Measurements from ENCODE around the gene MAP4K1.
"Not testable (repeated sequence)": the region's sequence is repeated elsewhere in the genome, so short reads cannot be mapped to it uniquely, and the experiment has no call there.

The MAP4K1 gene

GRCh38 chr19:38650911-38651584, 33.3 kb upstream of the MAP4K1 start:
- DNase-seq: no peak

DNA sequence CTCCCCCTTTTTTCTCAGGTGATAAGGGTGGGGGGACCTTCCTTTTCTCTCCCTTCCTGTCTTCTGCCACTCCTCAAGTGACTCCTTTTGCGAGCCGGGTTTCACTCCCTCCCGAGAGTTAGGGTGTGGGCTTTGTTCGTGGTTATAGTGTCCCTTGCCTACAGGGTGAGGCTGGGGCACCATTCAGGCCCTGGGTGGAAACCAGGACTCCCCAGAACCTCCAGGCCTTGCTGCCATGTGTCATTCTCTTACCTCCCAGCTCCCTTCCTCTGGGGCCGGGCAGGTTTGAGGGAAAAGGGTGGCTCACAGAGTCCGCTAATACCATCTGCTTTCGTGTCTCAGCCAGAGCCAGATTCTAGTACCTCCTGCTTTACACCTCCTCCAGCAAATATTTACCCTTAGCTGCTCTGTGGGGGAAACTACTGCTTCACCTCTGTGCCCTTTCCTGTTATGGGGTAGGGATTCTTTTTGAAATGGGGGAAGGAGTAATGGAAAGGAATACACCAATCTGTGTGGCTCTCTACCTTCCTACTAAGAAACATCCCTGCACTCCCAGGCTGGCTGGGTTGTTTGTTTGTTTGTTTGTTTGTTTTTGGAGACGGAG, 32.5 kb upstream of the MAP4K1 start:
- no peak for DNase-seq

GRCh38 chr19:38649305-38650171, 31.8 kb upstream of the MAP4K1 start:
- no peak for DNase-seq

DNA sequence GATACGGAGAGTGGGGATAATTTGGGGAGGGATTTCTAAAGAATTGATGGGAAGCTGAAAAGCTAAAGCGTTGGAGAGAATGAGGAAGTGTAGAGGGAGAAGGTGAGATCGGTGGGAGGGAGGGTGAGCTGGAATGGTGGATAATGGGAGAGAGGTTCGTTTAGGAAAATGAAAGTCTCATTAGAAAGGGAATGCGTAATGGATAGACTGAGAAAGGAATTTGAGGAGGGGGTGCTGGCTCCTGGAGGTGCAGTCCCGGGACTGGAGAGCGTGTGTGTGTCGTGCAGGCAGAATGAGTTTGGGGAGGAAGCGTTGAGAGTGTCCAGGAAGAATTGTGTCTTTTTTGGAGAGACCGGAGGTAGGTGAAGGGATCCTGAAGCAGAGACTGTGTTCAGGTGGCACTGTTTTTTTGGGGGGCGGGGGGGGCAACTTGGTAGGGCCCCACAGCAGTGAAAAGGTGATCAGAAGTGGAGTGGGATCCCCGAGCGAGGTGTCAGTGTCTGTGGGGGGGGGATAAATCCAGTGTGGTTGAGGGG, 31.1 kb upstream of the MAP4K1 start:
- DNase-seq: no peak

- DNase-seq: no peak
These were observed 30.4 kb upstream of the MAP4K1 start for GRCh38 chr19:38647966-38648768.

DNA sequence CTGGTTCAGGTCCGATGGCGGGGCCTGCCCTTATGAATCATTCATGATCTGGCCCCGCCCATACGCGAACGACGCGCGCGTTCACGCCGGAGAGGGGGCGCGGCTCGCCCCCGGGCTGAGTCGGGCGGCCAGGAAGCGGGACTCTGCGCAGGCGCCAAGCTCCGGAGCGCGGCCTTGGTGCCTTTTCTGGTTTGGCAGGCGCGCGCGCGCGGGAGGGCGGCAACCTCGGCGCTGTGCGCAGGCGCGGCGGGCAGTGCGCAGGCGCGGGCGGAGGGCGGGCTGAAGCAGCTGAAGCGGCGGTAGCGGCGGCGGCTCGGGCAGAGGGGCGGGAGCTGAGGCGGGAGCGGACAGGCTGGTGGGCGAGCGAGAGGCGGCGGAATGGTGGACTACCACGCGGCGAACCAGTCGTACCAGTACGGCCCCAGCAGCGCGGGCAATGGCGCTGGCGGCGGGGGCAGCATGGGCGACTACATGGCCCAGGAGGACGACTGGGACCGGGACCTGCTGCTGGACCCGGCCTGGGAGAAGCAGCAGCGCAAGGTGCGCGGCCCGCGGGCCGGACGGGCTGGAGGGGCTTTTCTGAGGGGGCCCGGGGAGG, 29.7 kb upstream of the MAP4K1 start, which contains the start of gene ACTN4:
Gene ACTN4, plus strand, starts transcription at position 282 of the 598 bp plus-strand sequence. Its CDS starts 97 bp downstream, at position 379.
- peak; percentile 85 for DNase-seq

- DNase-seq: no peak
These were observed 27.0 kb upstream of the MAP4K1 start for GRCh38 chr19:38644719-38645118.

DNA sequence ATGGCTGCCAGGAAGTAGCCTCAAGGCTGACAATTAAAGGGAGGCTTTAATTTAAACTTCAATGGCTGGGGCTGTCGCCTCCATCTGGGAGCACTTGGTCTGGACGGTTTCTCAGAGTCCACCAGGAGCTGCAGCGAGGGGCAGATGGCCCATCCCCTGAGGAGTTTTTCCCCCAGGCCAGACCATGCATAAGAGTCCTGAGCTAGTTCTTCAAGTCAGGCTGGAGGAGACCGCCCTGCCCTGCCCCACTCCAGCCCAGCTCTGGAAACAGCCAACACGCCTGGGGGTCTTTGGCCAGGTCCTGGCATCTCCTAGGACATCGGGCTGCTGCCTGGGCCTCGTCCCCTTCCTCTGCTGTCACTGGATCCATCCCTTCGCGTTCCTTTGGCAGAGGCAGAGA, 24.4 kb upstream of the MAP4K1 start:
- DNase-seq: no peak

- no peak for DNase-seq
These were observed 22.6 kb upstream of the MAP4K1 start for GRCh38 chr19:38640368-38640767.

GRCh38 chr19:38639679-38640078, 21.9 kb upstream of the MAP4K1 start:
- no peak for DNase-seq

- DNase-seq: no peak
These were observed 20.7 kb upstream of the MAP4K1 start for GRCh38 chr19:38638461-38638860.

DNA sequence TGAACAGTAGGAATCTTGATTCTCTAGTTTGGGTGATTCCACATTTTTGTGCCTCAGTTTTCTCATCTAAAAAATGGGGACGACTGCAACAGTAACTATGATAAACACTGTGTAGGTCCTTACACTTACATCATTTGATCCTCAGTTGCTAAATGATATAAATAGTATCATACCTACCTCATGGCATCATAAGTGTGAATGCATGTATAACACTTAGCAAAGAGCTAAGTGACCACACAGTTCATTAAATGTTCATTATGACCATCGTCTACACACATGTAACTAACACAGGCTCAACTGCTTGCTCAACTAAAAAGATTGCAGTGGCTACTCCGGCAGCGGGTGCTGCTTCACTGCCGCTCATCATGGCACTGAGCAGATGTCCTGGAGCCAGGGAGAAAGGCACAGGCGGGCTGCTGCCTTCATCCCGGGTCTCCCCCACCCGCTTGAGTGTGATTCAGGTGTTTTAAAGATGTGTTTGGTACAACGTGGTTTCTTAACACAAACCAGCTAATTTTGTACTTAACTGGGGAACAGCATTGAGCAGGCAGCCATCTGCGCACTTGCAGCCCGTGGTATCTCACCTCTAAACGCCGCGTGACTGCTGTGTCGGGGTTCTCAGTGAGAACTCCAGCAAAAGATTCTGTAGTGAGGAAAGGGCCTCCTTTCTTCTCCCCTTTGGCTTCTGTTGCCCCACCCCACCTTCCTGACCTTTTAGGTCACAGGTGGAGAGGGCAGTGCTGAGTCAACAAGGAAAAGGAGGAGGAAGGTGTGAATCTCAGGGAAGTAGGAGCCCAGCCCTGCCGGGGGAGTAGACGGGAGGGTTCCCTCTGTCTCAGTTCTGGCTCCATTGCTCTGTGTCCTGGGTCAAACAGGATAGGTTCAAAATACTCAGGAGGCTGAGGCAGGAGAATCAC, 18.0 kb upstream of the MAP4K1 start:
- DNase-seq: no peak

DNA sequence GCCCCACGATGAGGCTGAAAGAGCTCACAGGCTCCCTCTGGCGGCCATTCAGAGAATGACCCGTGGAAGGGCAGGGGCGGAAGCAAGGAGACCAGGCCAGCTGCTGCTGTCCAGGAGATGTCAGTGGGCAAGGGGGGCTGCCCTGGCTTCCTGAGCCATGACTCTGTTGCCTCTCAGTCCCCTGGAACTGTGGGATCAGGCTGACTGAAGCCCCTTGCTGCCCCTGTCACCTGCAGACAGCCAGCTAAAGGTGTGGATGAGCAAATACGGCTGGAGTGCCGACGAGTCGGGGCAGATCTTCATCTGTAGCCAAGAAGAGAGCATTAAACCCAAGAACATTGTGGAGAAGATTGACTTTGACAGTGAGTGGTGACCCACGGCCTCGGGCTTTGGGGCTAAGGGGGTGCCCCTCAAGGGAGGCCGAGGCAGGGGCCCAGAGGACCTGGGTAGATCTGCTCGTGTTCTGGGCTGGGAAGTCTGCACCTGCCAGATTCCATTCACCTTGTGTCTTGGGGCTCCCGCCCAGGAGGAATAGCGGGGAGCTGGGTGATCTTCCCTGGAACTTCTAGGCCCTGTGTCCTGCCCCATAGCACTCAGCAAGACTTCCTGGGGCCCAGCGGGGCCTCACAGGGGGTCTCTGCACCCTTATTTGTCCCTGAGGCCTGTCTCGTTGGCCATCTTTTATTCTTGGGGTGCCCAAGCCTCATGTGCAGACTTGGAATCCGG, 17.2 kb upstream of the MAP4K1 start:
- DNase-seq: no peak

DNA sequence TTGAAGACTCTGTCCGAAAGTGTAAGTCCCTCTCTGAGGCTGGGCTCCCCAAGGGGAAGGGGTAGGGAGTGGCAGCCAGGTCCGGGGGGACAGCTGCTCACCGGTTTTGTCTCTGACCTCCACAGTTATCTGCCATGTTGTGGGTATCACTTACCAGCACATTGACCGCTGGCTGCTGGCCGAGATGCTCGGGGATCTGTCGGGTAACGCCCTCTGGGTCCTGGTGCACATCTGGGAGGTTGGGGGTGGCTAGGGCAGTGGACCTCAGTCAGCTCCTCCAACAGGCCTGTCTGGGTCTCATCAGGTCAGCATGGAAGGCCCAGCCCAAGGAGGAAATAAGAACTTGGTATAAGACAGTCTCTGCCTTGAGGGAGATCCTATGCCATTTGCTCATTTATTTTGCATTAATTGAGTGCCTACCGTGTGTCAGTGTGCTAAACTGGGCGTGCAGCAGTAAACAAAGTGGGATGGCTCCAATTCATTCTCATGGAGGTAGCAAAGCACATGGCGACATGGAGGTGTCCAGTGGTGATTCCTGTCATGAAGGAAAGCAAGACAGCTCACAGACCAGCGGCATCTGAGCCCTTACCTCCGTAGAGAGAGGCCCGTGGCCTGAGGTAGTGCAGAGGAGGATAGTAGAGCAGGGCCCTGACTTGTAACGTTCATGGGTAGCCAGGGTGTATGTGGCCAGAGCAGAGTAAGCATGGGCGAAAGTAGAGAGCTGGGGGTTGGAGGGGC, 14.9 kb upstream of the MAP4K1 start:
- no peak for DNase-seq

GRCh38 chr19:38631811-38632475, 14.2 kb upstream of the MAP4K1 start:
- DNase-seq: not testable (repeated sequence)

GRCh38 chr19:38631301-38631700, 13.5 kb upstream of the MAP4K1 start:
- not testable (repeated sequence) for DNase-seq

DNA sequence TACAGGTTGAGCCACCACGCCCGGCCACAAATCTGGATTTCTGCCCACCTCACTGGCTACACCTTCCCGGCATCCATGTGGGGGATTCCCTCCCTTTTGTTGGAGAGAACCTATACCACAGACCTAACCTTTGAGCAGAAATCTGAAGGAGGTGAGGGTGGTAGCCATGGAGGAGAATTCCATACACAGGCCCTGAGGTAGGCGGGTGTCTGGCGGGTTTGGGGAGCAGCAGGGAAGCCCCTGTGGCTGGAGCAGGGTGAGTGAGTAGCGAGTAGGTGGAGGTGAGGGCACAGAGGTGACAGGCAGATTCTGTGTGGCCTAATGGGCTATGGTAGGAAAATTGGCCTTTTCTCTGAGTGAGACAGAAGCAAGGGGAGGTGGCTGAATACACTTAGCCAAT, 11.8 kb upstream of the MAP4K1 start:
- DNase-seq: no peak

DNA sequence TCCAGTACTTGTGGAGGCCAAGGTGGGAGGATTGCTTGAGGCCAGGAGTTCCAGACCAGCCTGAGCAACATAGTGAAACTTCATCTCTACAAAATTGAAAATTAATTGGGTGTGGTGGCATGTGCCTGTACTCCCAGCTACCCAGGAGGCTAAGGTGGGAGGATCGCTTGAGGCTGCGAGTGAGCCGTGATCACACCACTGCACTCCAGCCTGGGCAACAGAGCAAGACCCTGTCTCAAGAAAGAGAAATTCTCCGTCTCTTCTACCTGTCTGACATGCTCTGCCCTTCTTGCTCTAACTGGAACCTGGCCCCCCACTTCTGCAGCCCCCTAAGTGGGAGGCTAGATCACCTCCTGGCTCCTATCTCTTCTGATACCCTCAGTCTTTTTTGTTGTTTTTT, 8.6 kb upstream of the MAP4K1 start:
- DNase-seq: no peak

GRCh38 chr19:38624822-38625221, 7.1 kb upstream of the MAP4K1 start:
- DNase-seq: no peak

Measured in NCI-H2081 treated with DMSO at 0.1 percent for 48 hours (cell line).